ENCODE results near the gene RHPN2. TPM values are rescaled to one million over a fixed set of nuclear protein-coding genes. Genes with fewer than 3 reads are reported as not detected.

RHPN2 gene
- total RNA-seq, 1 experiment from 2014 or later, result 21.3 TPM

DNA sequence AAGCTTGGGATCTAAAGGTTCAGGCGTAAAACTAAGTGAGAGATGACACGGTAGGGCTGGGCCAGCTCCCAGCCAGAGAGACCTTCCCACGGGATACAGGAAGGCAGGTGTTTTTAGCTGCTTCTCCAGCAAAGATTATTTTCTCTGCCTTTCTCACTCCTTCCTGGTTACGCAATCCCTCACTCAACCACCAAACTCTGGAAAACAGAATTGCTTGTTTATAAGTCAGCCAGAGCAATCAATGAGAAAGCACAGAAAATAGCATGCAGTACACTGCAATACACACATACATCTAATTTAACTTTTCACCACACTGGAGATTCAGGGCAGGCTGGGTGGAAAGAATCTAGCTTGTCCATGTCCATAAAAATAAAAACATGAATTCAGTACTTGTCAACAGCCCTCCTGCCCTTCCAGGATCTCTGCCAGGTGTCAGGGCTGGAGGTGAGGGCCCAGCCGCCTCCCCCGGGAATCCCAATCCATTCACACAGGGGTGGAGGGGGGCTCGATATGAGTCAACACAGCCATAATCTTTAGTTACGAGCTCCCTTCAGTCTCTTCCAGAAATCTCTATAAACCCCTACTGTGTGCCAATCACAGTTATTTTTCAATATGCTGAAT is 12.2 kb downstream of the RHPN2 start:
- intact Hi-C loops (cut with micrococcal nuclease; ENCODE audit: unreplicated experiment), result loop anchor here (10.0 kb wide), 1 partner anchor 122 kb away; no protein-coding TSS in a partner anchor
- ChIA-PET POLR2A (ENCODE audit: unreplicated experiment) (interaction anchor here (0.6 to 0.7 kb wide), 3 partner anchors 11 to 45 kb away, joined by 3 to 4 read pairs (median 4); no protein-coding TSS in a partner anchor), CTCF (no interaction called here)
- Histone ChIP-seq H3K4me2 (peak overlapping the region; percentile 73), H3F3A (ENCODE audit: insufficient read depth, low read depth) (peaks cover 95% of the 10 kb centered on the region), H3K9me3 (ENCODE audit: insufficient read depth, low read depth) (no peaks in the 10 kb centered on the region), H4K20me1 (ENCODE audit: insufficient read depth) (no peaks in the 10 kb centered on the region; the same call in 1 of the 2 replicates), H3K4me1 (replicated peaks; ENCODE audit: insufficient read depth) (peaks cover 95% of the 10 kb centered on the region), H3K27me3 (ENCODE audit: insufficient read depth, low read depth) (no peaks in the 10 kb centered on the region), H3K27ac (peak overlapping the region; percentile 98), H2AFZ (no peak overlapping the region), H3K79me2 (ENCODE audit: low read depth) (peaks cover 81% of the 10 kb centered on the region), H3K36me3 (ENCODE audit: low read depth) (peaks cover 24% of the 10 kb centered on the region), H3K9me2 (ENCODE audit: insufficient read depth) (no peaks in the 10 kb centered on the region), H3K4me3 (no peak overlapping the region; the same call in 1 of the 2 replicates)
- no TSS peak for BruUV-seq (replicated peaks)
- TF ChIP-seq EZH2 (IDR thresholded peaks at IDR 0.05; ENCODE audit: low read depth), result no peak
- TF ChIP-seq, protein P1, sequence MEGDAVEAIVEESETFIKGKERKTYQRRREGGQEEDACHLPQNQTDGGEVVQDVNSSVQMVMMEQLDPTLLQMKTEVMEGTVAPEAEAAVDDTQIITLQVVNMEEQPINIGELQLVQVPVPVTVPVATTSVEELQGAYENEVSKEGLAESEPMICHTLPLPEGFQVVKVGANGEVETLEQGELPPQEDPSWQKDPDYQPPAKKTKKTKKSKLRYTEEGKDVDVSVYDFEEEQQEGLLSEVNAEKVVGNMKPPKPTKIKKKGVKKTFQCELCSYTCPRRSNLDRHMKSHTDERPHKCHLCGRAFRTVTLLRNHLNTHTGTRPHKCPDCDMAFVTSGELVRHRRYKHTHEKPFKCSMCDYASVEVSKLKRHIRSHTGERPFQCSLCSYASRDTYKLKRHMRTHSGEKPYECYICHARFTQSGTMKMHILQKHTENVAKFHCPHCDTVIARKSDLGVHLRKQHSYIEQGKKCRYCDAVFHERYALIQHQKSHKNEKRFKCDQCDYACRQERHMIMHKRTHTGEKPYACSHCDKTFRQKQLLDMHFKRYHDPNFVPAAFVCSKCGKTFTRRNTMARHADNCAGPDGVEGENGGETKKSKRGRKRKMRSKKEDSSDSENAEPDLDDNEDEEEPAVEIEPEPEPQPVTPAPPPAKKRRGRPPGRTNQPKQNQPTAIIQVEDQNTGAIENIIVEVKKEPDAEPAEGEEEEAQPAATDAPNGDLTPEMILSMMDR (conservative IDR thresholded peaks at IDR 0.05), result no peak
- DNase-seq, result peak; percentile 53 to 95

DNA sequence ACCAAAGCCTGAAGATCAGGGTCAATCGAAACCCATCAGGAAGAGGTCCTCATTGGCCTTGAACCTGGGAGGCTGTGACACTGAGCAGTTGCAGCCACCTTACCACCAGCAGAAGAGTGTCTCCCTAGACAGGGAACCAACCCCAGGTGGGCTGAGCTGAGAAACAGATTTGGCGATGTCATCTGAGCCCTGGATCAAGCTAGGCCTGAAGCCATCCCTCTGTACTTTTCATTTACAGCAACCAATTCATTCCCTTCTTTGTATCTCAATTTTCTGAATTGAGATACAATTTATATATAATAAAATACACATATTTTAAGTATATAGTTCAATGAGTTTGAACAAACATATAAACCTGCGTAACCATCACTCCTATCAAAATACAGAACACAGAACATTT is 14.6 kb downstream of the RHPN2 start:
- intact Hi-C loops (cut with micrococcal nuclease; ENCODE audit: unreplicated experiment), result loop anchor here (10.0 kb wide), 1 partner anchor 125 kb away; no protein-coding TSS in a partner anchor
- peak overlapping the region; percentile 58 for H3K4me2 ChIP-seq
- no peaks in the 10 kb centered on the region for H3K9me2 ChIP-seq (ENCODE audit: insufficient read depth)
- peaks cover 31% of the 10 kb centered on the region for H3K36me3 ChIP-seq (ENCODE audit: low read depth)
- H3K79me2 ChIP-seq (ENCODE audit: low read depth), result peaks cover 82% of the 10 kb centered on the region
- POLR2A ChIA-PET (ENCODE audit: unreplicated experiment), result no interaction called here
- peak overlapping the region; percentile 98 for H3K27ac ChIP-seq
- CTCF ChIA-PET, result no interaction called here
- H3K9me3 ChIP-seq (ENCODE audit: insufficient read depth, low read depth), result no peaks in the 10 kb centered on the region
- peaks cover 84% of the 10 kb centered on the region for H3F3A ChIP-seq (ENCODE audit: insufficient read depth, low read depth)
- no peaks in the 10 kb centered on the region for H3K27me3 ChIP-seq (ENCODE audit: insufficient read depth, low read depth)
- H3K4me3 ChIP-seq, result no peak overlapping the region
- no peak for DNase-seq
- no peak for TF ChIP-seq EZH2 (IDR thresholded peaks at IDR 0.05; ENCODE audit: low read depth)
- TF ChIP-seq, protein P1 (conservative IDR thresholded peaks at IDR 0.05), result no peak
- H2AFZ ChIP-seq, result no peak overlapping the region
- no TSS peak for BruUV-seq (replicated peaks)
- peaks cover 98% of the 10 kb centered on the region for H3K4me1 ChIP-seq (replicated peaks; ENCODE audit: insufficient read depth)
- H4K20me1 ChIP-seq (ENCODE audit: insufficient read depth), result no peaks in the 10 kb centered on the region

GRCh38 chr19:33048806-33049676 is 15.6 kb downstream of the RHPN2 start:
- Histone ChIP-seq H3K4me3 (peak overlapping the region; percentile 21; the same call in 1 of the 2 replicates), H4K20me1 (ENCODE audit: insufficient read depth) (no peaks in the 10 kb centered on the region), H3K4me2 (peak overlapping the region; percentile 58), H3K9me3 (ENCODE audit: insufficient read depth, low read depth) (no peaks in the 10 kb centered on the region), H2AFZ (no peak overlapping the region), H3K4me1 (replicated peaks; ENCODE audit: insufficient read depth) (peaks cover 88% of the 10 kb centered on the region), H3K36me3 (ENCODE audit: low read depth) (peaks cover 27% of the 10 kb centered on the region), H3K79me2 (ENCODE audit: low read depth) (peaks cover 83% of the 10 kb centered on the region), H3F3A (ENCODE audit: insufficient read depth, low read depth) (peaks cover 74% of the 10 kb centered on the region), H3K27ac (peak overlapping the region; percentile 98), H3K9me2 (ENCODE audit: insufficient read depth) (no peaks in the 10 kb centered on the region), H3K27me3 (ENCODE audit: insufficient read depth, low read depth) (no peaks in the 10 kb centered on the region)
- TSS peak; percentile 87 for BruUV-seq (replicated peaks)
- intact Hi-C loops (cut with micrococcal nuclease; ENCODE audit: unreplicated experiment), result loop anchor here (1.0 to 5.0 kb wide), 2 partner anchors 8 to 42 kb away; no protein-coding TSS in a partner anchor
- TF ChIP-seq EZH2 (IDR thresholded peaks at IDR 0.05; ENCODE audit: low read depth), result no peak
- TF ChIP-seq, protein P1 (conservative IDR thresholded peaks at IDR 0.05), result no peak
- CTCF ChIA-PET, result interaction anchor here (0.6 kb wide), 1 partner anchor 9 kb away, joined by 5 read pairs; no protein-coding TSS in a partner anchor
- POLR2A ChIA-PET (ENCODE audit: unreplicated experiment), result interaction anchor here (0.6 to 0.9 kb wide), 8 partner anchors 16 to 1313 kb away, joined by 3 to 16 read pairs (median 4); partner anchors contain the start of gene CEBPA
- peak; percentile 71 to 98 for DNase-seq
